Stimulated activated effector memory CD8-positive, alpha-beta T cell treated with anti-CD3 and anti-CD28 coated beads, Interleukin-12 subunit alpha, Interleukin-12 subunit beta, amount 100 ng/mL, for 72 hours (primary cell): ENCODE results near the gene TOR1B.
"Not testable (repeated sequence)": the region's sequence is repeated elsewhere in the genome, so short reads cannot be mapped to it uniquely, and the experiment has no call there.

ENCODE experiments used
- ATAC-seq: fragments of 150-1000 bp; cut with Tn5 transposase; 2 replicates; pipeline ENCODE4 v1.10.0; 2021
- DNase-seq, 2 donors: peaks; one replicate each; pipeline ENCODE4 v3.0.0; 2021 to 2022; ENCODE audit warnings: low spot score in 2 of 2
- H3K27ac Mint-ChIP-seq: one replicate; pipeline ENCODE4 v1.8.0; 2022; ENCODE audit warnings: mild to moderate bottlenecking, mixed read lengths
- H3K36me3 Mint-ChIP-seq: one replicate; pipeline ENCODE4 v1.8.0; 2022; ENCODE audit warnings: mild to moderate bottlenecking, mixed read lengths
- H3K4me1 Mint-ChIP-seq: one replicate; pipeline ENCODE4 v1.8.0; 2022; ENCODE audit warnings: mixed read lengths
- H3K4me3 Mint-ChIP-seq: one replicate; pipeline ENCODE4 v1.8.0; 2022; ENCODE audit warnings: mild to moderate bottlenecking, mixed read lengths
- H3K9me3 Mint-ChIP-seq: one replicate; pipeline ENCODE4 v1.8.0; 2022; ENCODE audit warnings: mixed read lengths

TOR1B gene

DNA sequence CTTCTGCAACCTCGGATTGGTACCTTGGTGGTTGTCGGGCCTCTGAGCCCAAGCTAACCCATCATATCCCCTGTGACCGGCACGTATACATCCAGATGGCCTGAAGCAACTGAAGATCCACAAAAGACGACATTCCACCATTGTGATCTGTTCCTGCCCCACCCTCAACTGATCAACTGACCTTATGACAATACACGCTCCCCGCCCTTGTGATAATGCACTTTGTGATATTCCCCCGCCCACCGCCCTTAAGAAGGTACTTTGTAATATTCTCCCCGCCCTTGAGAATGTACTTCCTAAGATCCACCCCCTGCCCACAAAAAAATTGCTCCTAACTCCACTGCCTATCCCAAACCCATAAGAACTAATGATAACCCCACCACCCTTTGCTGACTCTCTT is 16.5 kb upstream of the TOR1B start:
- H3K4me3 Mint-ChIP-seq: no peak overlapping the region
- H3K9me3 Mint-ChIP-seq: no peaks in the 10 kb centered on the region
- no peaks in the 10 kb centered on the region for H3K36me3 Mint-ChIP-seq
- no peak overlapping the region for H3K27ac Mint-ChIP-seq
- H3K4me1 Mint-ChIP-seq: peaks cover 6% of the 10 kb centered on the region
- no peak for DNase-seq
- no peak for ATAC-seq

DNA sequence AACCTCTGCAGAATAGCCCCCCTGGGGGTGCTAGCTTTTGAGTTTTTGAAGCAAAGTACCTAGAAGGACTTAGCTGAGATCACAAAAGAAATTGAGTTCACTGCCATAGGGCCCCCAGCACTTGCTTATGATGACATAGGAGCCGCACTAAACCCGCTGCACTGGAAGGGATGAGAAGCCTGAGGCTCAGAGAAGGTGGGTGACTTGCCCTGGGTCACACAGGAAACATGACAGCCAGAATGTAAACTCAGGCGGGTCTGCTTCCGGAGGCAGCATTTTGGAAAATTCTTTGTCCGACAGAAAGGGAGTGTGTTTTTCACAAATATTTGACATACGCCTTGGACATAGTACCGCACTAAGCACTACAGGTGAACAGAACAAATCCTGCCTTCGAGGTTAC is 8.4 kb upstream of the TOR1B start:
- Mint-ChIP-seq H3K4me3 (no peak overlapping the region), H3K36me3 (no peaks in the 10 kb centered on the region), H3K4me1 (no peaks in the 10 kb centered on the region), H3K9me3 (no peaks in the 10 kb centered on the region), H3K27ac (peak overlapping the region; percentile 38)
- DNase-seq (no peak), ATAC-seq (no peak)

DNA sequence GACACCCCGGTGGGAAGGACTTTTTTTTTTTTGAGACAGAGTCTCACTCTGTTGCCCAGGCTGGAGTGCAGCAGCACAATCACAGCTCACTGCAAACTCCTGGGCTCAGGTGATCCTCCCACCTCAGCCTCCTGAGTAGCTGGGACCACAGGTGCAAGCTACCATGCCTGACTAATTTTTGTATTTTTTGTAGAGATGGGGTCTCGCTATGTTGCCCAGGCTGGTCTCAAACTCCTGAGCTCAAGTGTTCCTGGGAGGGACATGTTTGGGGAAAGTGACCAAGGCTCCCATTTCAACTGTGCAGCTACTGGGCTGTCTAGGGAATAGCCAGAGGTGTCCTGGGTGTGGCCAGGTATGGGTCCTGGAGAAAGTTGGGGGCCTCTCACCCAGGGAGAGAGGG is 7.0 kb upstream of the TOR1B start:
- ATAC-seq, H3K9me3 Mint-ChIP-seq, H3K36me3 Mint-ChIP-seq, H3K4me1 Mint-ChIP-seq, H3K27ac Mint-ChIP-seq, H3K4me3 Mint-ChIP-seq, DNase-seq: not testable (repeated sequence)

DNA sequence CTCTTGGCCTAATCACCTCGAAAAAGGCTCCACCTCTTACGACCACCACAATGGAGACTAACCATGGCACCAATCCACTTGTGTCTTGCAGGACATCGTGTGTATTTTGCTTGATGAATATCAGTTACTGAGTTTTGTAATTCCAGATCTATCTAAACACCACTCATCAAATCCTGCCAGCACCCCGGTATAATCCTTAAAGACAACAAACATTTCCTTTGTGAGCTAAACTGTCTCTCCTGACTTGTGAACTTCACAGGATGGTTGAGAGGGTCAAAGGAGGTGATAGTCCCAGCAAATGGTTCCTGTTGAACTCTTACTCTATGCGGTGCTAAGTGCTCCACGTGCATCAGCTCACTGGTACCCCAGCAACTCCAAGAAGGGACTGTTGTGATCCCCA is 4.0 kb upstream of the TOR1B start:
- ATAC-seq: no peak
- H3K27ac Mint-ChIP-seq: no peak overlapping the region
- H3K36me3 Mint-ChIP-seq: peaks cover 3% of the 10 kb centered on the region
- no peak for DNase-seq
- peaks cover 9% of the 10 kb centered on the region for H3K4me1 Mint-ChIP-seq
- no peaks in the 10 kb centered on the region for H3K9me3 Mint-ChIP-seq
- no peak overlapping the region for H3K4me3 Mint-ChIP-seq

DNA sequence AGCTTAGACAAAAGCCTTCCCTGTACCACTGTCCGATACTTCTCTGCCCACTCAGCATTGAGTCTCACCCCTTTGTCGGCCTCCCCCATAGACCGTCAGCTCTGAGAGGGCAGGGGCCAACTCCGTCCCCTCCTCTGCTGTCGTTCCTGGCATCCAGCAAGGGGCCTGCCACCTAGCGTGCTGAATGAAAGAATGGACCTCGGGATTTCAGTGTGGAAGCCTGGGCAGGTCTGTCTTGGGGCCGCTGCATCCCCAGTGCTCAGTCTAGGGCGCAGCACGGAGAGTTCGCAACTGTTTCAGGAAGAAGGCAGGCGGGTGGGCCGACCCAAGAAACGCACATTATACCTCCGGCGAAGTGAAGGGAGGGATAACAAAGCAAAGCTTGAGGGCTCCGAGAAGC is 1.5 kb upstream of the TOR1B start:
- no peak overlapping the region for H3K27ac Mint-ChIP-seq
- DNase-seq: no peak
- peaks cover 29% of the 10 kb centered on the region for H3K36me3 Mint-ChIP-seq
- no peak for ATAC-seq
- peak overlapping the region; percentile 77 for H3K4me3 Mint-ChIP-seq
- no peaks in the 10 kb centered on the region for H3K9me3 Mint-ChIP-seq
- peaks cover 24% of the 10 kb centered on the region for H3K4me1 Mint-ChIP-seq

DNA sequence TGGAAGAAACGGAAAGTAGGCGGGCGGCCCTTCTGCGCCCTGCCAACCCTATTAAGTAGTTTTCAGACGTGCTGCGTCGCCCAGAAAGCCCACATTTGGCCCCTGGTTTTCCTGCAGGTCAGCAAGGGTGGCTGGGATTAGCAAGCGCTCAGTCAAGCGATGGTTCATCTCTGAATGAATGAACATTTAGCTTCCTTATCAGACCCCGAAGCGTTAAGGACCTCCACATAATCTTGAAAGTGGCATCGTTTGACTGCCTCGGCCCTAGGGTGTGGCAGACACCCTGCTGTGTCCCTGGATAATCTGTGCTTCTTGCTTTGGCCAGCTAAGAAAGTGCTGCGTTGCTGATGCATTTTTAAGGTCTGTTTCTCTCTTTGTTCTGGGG is 684 bp downstream of the TOR1B start:
- Mint-ChIP-seq H3K27ac (peak overlapping the region; percentile 48), H3K4me3 (peak overlapping the region; percentile 77), H3K9me3 (no peaks in the 10 kb centered on the region), H3K36me3 (peaks cover 50% of the 10 kb centered on the region), H3K4me1 (peaks cover 24% of the 10 kb centered on the region)
- ATAC-seq (peak; percentile 6), DNase-seq (no peak)

DNA sequence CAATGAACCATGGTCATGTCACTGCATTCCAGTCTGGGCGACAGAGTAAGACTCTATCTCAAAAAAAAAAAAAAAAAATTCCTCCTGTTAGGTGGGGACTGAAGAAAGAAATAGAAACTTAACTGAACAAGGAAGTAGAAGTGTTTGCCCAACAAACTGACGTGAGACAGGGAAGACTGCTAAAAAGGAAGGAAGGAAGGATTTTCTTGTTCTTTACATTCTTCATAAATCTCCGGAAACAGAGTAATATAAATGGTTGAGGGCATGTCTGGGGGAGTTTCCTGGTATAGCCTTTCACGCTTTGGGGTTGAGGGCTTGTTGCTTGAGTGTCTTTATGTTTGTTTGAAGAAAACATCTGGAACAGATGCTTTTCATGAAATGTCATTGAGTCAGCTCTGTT is 3.1 kb downstream of the TOR1B start:
- no peak for DNase-seq
- H3K27ac Mint-ChIP-seq: peak overlapping the region; percentile 85
- no peak for ATAC-seq
- H3K4me1 Mint-ChIP-seq: peaks cover 36% of the 10 kb centered on the region
- no peaks in the 10 kb centered on the region for H3K9me3 Mint-ChIP-seq
- H3K4me3 Mint-ChIP-seq: no peak overlapping the region
- peaks cover 74% of the 10 kb centered on the region for H3K36me3 Mint-ChIP-seq

DNA sequence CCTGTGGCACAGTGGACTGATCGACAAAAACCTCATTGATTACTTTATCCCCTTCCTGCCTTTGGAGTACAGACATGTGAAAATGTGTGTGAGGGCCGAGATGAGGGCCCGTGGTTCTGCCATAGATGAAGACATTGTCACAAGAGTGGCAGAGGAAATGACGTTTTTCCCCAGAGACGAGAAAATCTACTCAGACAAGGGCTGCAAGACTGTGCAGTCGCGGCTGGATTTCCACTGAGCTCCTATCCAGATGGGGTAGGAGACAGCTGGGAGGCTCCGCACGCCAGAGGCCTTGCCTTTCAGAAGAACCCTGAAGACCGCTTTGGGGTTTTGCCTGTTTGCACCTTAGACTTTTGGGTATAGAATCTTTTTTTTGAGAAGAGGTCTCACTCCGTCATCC is 6.4 kb downstream of the TOR1B start:
- no peak overlapping the region for H3K27ac Mint-ChIP-seq
- no peaks in the 10 kb centered on the region for H3K9me3 Mint-ChIP-seq
- no peak overlapping the region for H3K4me3 Mint-ChIP-seq
- H3K36me3 Mint-ChIP-seq: peaks cover 100% of the 10 kb centered on the region
- DNase-seq (no peak), ATAC-seq (no peak)
- peaks cover 35% of the 10 kb centered on the region for H3K4me1 Mint-ChIP-seq

DNA sequence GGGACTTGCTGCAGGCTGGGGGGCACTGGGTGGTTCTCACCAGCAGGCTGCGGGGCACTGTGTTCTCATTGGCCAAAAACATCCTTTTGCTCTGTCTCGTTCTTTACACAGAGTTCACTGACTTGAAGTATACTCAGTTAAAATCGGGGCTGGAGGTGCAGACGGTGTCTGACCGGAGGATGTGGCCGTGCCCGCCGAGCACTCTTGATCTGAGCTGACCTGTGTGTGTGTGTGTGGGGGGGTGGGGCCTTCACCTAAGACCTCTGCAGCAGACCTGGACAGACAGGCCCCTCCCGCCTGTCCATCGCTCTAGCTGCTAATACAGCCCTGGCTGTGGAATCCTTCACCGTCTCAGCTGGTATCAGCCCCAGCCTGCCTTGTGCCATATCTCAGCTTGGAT is 7.1 kb downstream of the TOR1B start:
- H3K36me3 Mint-ChIP-seq: peaks cover 100% of the 10 kb centered on the region
- no peak overlapping the region for H3K4me3 Mint-ChIP-seq
- H3K4me1 Mint-ChIP-seq: peaks cover 37% of the 10 kb centered on the region
- H3K9me3 Mint-ChIP-seq: no peaks in the 10 kb centered on the region
- ATAC-seq: no peak
- H3K27ac Mint-ChIP-seq: no peak overlapping the region
- no peak for DNase-seq

DNA sequence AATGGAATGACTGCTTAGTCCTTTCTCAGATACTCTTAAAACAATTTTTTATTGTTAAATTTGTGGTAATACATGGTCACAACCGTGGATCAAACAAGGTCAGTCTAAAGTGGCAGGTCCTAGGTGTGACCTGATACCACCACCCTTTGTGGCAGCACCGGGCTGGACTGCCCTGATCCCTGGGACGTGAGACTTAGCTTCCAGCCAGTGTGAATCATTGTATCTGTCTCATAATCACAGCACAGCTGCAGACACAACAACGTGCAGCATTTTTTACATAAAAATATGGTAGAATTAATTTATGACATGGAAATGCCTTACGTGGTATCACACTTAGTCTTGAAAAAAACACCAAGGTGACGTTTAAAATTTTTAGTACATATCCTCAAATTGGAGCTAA is 7.8 kb downstream of the TOR1B start:
- Mint-ChIP-seq H3K27ac (no peak overlapping the region), H3K9me3 (no peaks in the 10 kb centered on the region), H3K36me3 (peaks cover 98% of the 10 kb centered on the region), H3K4me1 (peaks cover 41% of the 10 kb centered on the region), H3K4me3 (no peak overlapping the region)
- no peak for DNase-seq
- no peak for ATAC-seq

DNA sequence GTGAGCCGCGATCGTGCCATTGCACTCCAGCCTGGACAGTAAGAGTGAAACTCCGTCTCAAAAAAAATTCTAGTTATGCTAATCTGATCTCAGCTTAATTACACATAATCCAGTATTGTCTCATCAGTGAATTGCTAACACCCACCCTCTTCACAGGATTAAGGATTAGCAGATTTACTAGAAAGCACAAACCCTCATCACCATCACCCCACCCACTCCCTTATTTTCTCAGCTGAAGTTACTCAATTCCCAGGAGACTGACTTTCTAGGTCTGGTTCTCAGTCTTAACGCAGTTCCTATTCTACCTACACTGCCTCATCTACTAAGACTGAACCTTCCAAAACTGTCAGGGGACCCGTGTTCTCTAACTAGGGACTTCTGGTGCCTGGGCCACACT is 9.0 kb downstream of the TOR1B start:
- H3K36me3 Mint-ChIP-seq: peaks cover 98% of the 10 kb centered on the region
- DNase-seq (no peak), ATAC-seq (peak; percentile 85)
- peaks cover 42% of the 10 kb centered on the region for H3K4me1 Mint-ChIP-seq
- H3K9me3 Mint-ChIP-seq: no peaks in the 10 kb centered on the region
- H3K4me3 Mint-ChIP-seq: peak overlapping the region; percentile 6
- H3K27ac Mint-ChIP-seq: peak overlapping the region; percentile 80

DNA sequence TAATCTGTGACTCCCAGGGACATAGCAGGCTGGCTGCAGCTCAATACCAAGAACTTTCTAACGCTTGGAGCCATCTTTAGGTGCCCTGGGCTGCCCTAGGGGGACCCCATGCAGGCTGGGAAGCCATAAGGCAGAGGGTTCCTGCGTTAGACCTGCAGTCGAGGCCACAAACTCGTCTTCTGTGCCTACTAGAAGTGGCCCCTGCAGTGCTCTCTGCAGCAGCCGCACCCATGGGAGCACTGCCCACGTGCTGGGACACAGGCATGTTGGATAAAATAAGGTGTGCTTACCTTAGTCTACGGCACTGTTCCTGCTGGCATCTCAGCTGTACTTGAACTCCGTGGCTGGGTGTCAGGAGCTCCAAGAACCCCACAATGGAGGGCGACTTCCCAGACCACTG is 9.4 kb downstream of the TOR1B start:
- Mint-ChIP-seq H3K4me3 (peak overlapping the region; percentile 6), H3K9me3 (no peaks in the 10 kb centered on the region), H3K36me3 (peaks cover 98% of the 10 kb centered on the region), H3K4me1 (peaks cover 42% of the 10 kb centered on the region), H3K27ac (peak overlapping the region; percentile 80)
- DNase-seq: no peak
- ATAC-seq: no peak

DNA sequence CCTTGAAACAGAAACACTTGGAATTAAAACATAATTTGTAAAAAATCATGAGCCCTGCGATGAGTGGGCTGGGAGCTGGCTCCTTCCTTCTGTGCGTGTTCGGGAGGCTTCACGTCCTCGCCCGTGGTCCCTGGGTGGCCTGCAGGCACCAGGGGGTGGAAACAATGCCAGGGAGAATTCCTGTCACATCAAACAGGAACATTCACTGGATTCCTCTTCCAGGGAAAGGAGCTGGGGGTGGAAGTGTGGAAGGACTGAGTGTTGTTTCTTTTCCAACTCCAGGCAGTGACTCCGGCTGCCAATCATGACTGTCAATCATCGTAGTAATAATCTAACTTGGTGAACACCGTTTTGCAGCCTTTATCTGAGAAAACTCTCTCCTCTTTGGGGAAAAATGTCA is 10.7 kb downstream of the TOR1B start:
- peaks cover 98% of the 10 kb centered on the region for H3K36me3 Mint-ChIP-seq
- peak overlapping the region; percentile 20 for H3K27ac Mint-ChIP-seq
- no peaks in the 10 kb centered on the region for H3K9me3 Mint-ChIP-seq
- H3K4me3 Mint-ChIP-seq: no peak overlapping the region
- H3K4me1 Mint-ChIP-seq: peaks cover 44% of the 10 kb centered on the region
- ATAC-seq (no peak), DNase-seq (no peak)

DNA sequence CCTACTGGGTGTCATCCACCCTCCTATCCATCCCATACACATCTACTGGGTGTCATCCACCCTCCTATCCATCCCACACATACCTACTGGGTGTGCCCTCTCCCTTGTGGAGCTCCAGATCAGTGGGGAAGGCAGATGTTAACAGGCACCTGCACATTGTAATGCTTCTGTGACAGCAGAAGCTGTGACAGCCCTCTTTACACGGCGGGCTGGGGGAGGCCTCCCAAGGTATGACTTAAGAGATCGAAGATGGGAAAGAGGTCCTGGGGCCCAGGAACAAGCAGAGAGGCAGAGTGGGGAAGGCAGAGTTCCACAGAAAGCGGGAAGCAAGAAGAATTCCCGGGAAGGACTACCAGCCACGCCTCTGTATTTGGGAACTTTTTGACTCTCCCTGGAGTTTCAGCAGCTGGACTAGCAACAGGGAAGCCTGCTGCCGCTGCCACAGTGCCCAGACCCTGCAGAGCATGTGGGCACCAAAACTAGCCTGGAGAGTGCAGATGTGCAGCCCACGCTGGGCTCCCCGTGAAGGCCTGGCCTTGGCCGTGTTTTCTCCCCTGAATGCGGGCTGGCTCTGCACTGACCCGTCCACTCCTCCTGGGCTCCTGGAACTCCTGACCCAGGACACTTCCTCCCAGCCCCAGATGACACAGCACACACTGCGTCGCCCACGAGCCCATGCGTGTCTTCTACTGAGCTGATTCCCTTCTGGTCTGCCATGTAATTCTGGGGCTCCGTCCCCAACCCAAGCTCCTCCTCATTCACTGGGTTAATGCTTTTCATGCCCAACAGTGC is 11.6 kb downstream of the TOR1B start:
- Mint-ChIP-seq H3K4me3 (no peak overlapping the region), H3K36me3 (peaks cover 98% of the 10 kb centered on the region), H3K4me1 (peaks cover 44% of the 10 kb centered on the region), H3K27ac (peak overlapping the region; percentile 75), H3K9me3 (no peaks in the 10 kb centered on the region)
- ATAC-seq (no peak), DNase-seq (no peak)

DNA sequence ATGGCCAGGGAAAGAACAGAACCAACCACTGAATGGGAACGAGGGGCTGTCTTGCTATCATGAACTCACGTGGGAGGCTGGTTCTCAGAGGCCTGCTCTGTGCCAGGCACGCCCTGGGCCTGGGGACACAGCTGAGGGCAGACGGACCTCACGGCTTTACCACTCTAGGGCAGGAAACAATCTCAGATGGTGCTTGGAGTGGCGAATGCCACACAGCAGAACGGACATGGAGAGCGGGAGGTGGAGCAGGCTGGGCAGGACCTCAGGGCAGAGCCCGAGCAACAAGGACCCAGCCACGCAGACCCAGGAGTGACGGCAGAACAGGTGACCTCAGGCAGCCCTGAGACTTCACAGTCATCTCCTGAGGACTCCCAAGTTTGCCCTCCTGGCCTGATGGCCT is 12.3 kb downstream of the TOR1B start:
- H3K4me3 Mint-ChIP-seq: no peak overlapping the region
- H3K27ac Mint-ChIP-seq: peak overlapping the region; percentile 75
- ATAC-seq: no peak
- H3K4me1 Mint-ChIP-seq: peaks cover 41% of the 10 kb centered on the region
- H3K36me3 Mint-ChIP-seq: peaks cover 97% of the 10 kb centered on the region
- no peak for DNase-seq
- H3K9me3 Mint-ChIP-seq: no peaks in the 10 kb centered on the region

DNA sequence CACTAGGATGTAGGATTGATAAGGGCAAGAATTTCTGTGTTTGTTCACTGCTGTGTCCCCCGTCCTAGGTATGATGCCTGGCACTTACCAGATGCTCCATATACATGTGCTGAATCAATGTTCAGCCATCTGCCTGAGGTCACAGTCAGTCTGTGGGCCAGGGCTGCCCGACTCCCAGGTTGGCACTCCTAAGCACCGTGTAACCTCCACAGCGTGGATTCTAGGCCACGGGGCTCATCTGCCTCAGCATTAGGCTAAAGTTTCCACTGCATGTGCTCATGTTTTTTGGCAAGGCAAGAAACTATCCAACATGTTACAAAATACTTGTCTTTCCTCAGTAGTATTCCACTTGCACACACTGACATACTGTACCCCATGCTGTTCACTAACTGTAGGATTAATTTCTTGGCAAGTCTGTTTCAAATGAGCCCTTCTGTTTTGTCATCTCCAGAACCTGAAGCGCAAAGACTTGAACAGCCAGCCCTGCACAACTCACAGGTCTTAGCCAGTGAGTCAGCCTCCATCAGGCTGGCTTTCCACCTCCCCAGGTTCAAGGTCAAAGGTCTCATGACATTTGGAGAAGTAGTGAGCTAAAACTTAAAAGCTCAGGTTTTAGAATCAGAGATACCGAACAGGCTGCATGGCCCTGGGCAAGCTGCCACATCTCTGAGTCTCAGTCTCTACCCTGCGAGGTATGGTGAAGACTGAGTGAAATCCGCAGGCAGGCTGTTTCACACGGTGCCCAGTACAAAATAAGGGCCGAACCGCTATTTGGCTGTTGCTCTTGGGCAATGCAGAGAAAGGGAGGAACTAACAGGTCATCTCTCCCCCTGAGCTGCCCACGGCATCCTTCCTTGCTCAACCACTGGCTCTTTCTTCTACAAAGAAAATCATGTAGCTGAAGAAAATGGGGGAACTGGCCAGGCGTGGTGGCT is 13.8 kb downstream of the TOR1B start:
- H3K27ac Mint-ChIP-seq: peak overlapping the region; percentile 75
- no peak overlapping the region for H3K4me3 Mint-ChIP-seq
- no peaks in the 10 kb centered on the region for H3K9me3 Mint-ChIP-seq
- peaks cover 97% of the 10 kb centered on the region for H3K36me3 Mint-ChIP-seq
- DNase-seq (no peak), ATAC-seq (no peak)
- peaks cover 35% of the 10 kb centered on the region for H3K4me1 Mint-ChIP-seq
